Prostate gland (tissue), 2 donors: ENCODE measurements around the gene PAPSS1.

Experiments used
- POLR2A ChIP-seq: fragments of 450-650 bp; IDR thresholded peaks from one replicate; pipeline ENCODE4 v1.6.1; 2016; ENCODE audit warnings: antibody characterized with exemption, mild to moderate bottlenecking
- TF ChIP-seq, protein P1 (sequence below), 4 experiments: fragments of 200-600 bp in 2 of 4; fragments of 450-650 bp in 2 of 4; sonication (generic) in 2 of 4; IDR thresholded peaks; 1 replicate in 3 of 4; 2 replicates in 1 of 4; pipeline ENCODE4 v1.5.1; 2016 to 2019; ENCODE audit warnings: antibody characterized with exemption in 4 of 4, mild to moderate bottlenecking in 2 of 4, moderate library complexity in 2 of 4

DNA sequence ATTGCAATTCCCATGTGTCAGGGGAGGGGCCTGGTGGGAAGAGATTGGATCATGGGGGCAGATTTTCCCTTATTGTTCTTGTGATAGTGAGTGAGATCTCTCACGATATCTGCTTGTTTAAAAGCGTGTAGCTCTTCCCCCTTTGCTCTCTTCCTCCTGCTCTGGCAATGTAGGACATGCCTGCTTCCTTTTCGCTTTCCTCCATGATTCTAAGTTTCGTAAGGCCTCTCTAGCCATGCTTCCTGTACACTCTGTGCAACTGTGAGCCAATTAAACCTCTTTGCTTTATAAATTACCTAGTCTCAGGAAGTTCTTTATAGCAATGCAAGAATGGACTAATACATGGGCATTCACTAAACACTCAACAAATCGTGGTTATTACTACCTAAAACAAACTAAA is 37.2 kb upstream of the PAPSS1 start:
- TF ChIP-seq, protein P1, sequence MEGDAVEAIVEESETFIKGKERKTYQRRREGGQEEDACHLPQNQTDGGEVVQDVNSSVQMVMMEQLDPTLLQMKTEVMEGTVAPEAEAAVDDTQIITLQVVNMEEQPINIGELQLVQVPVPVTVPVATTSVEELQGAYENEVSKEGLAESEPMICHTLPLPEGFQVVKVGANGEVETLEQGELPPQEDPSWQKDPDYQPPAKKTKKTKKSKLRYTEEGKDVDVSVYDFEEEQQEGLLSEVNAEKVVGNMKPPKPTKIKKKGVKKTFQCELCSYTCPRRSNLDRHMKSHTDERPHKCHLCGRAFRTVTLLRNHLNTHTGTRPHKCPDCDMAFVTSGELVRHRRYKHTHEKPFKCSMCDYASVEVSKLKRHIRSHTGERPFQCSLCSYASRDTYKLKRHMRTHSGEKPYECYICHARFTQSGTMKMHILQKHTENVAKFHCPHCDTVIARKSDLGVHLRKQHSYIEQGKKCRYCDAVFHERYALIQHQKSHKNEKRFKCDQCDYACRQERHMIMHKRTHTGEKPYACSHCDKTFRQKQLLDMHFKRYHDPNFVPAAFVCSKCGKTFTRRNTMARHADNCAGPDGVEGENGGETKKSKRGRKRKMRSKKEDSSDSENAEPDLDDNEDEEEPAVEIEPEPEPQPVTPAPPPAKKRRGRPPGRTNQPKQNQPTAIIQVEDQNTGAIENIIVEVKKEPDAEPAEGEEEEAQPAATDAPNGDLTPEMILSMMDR (IDR thresholded peaks at IDR 0.05) = no peak
- TF ChIP-seq POLR2A = no peak
